H1 (cell line): ENCODE measurements around the gene G6PC3. TPM values are rescaled to one million over a fixed set of nuclear protein-coding genes. Genes with fewer than 3 reads are reported as not detected.

Experiments used
- CHD1 ChIP-seq: IDR thresholded peaks from 2 replicates; pipeline ENCODE4 v1.6.1; 2012; ENCODE audit warnings: low read depth, low read length, improper control_type of control experiment
- CHD7 ChIP-seq: fragments of 300-600 bp; sonication (generic); IDR thresholded peaks from 2 replicates; pipeline ENCODE4 v1.7.1; 2012; ENCODE audit warnings: low read length, moderate library complexity, mild to moderate bottlenecking, inconsistent platforms; ENCODE audit not compliant: insufficient replicate concordance
- NRF1 ChIP-seq: IDR thresholded peaks from 2 replicates; pipeline ENCODE4 v1.6.1; 2011; ENCODE audit warnings: mild to moderate bottlenecking, low read depth, low read length, improper control_type of control experiment
- PHF8 ChIP-seq: fragments of 200-600 bp; sonication (generic); conservative IDR thresholded peaks from 2 replicates; pipeline ENCODE4 v1.7.1; 2012; ENCODE audit warnings: low read depth, mild to moderate bottlenecking, inconsistent platforms, low read length, moderate library complexity
- YY1 ChIP-seq: IDR thresholded peaks from 2 replicates; pipeline ENCODE4 v1.6.1; 2011; ENCODE audit warnings: low read depth, mild to moderate bottlenecking, low read length
- ZNF274 ChIP-seq: IDR thresholded peaks from 2 replicates; pipeline ENCODE4 v1.7.0; 2012; ENCODE audit warnings: low read length, borderline replicate concordance; ENCODE audit errors: extremely low read depth
- polyA plus RNA-seq, 7 experiments: library from polyadenylated mRNA; depleted of rRNA in 3 of 7; stranded (reverse) in 5 of 7; unstranded in 2 of 7; fragments of >200 nt in 5 of 7; fragments of 200-250 nt in 2 of 7; gene quantifications; 1 replicate in 5 of 7; 2 replicates in 1 of 7; 4 replicates in 1 of 7; pipeline versions ENCODE4 v1.2.1 to v1.2.3, GENCODE V29; 2011 to 2013; ENCODE audit warnings: missing spikeins in 2 of 7, mixed read lengths in 2 of 7
- total RNA-seq: library from RNA; stranded (reverse); fragmentation: NEBNext Ultra II Directional; extraction: Animal tissue kit (Norgen Biotek cat#: 25700); gene quantifications from 2 replicates; pipeline ENCODE4 v1.2.1, GENCODE V29; 2021

Gene G6PC3
- total and polyA plus RNA-seq, 2 of the 8 experiments (the other 6 are each of a cell fraction or from before 2014, with no cell fraction given): 104 to 343 TPM

DNA sequence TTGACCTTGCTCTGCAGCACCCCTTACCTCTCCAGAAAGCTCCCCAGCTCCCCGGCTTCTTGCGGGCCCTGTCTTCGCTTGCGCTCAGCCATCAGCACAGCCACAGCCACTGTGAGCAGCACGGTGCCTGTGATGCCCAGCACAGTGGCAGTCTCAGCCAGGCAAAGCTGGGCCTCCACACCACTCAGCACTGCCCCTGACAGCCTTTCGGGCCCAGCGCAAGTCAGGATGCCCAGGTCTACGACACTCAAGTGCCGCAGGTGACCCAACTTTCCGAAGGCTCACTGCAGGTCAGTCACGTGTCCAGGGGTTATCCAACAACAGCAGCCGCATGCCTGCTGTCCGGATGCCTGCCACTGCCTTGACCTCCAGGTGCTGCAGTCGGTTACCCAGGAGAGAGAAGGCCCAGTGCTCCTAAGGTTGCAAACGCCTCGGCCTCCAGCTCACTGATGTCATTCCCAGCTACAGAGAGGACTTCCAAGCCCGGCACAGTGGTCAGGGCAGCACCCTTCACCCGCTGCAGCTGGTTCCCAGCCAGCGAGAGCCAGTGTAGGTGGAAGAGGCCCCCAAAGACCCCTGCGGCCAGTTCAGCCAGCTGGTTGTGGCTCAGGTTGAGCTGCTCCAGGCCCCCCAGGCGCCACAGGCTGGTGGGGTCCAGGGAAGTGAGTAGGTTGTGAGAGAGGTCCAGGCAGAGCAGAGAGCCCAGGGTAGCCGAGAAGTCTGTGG, 46.8 kb upstream of the G6PC3 start (continued):
- TF ChIP-seq CHD7 (no peak), YY1 (no peak), ZNF274 (no peak), PHF8 (no peak), CHD1 (no peak), NRF1 (no peak)
